Testis (tissue), 3 donors: ENCODE measurements around the gene C10orf105. TPM values are rescaled to one million over a fixed set of nuclear protein-coding genes. Genes with fewer than 3 reads are reported as not detected.

ENCODE experiments used
- DNase-seq: peaks from one replicate; pipeline ENCODE4 v3.0.0-alpha.2; 2019
- H3K27ac ChIP-seq, 2 donors: fragments of 200-600 bp; sonication (generic); one replicate each; pipeline ENCODE4 v1.5.1; 2019
- H3K27me3 ChIP-seq: fragments of 200-600 bp; sonication (generic); one replicate; pipeline ENCODE4 v1.5.1; 2019
- H3K36me3 ChIP-seq: fragments of 200-600 bp; sonication (generic); one replicate; pipeline ENCODE4 v1.5.1; 2017; ENCODE audit warnings: low read depth; ENCODE audit errors: missing control alignments
- H3K4me1 ChIP-seq: fragments of 200-600 bp; sonication (generic); one replicate; pipeline ENCODE4 v1.5.1; 2019
- H3K4me3 ChIP-seq, 2 donors: fragments of 200-600 bp; sonication (generic); one replicate each; pipeline ENCODE4 v1.5.1; 2017 to 2019
- H3K9me3 ChIP-seq: fragments of 200-600 bp; sonication (generic); one replicate; pipeline ENCODE4 v1.5.1; 2017
- POLR2A ChIP-seq: fragments of 450-650 bp; IDR thresholded peaks from one replicate; pipeline ENCODE4 v1.6.1; 2017; ENCODE audit warnings: antibody characterized with exemption, mild to moderate bottlenecking, moderate library complexity
- WGBS, 2 donors: methylation state at CpG; one replicate each; pipeline ENCODE4 v1.1.5; 2018; 5-methylcytosine and 5-hydroxymethylcytosine counted together
- intact Hi-C: fragments of 100-400 bp; cut with DNase I; formaldehyde crosslinking; loops from one replicate; pipeline ENCODE4 v1.15.1; 2023; ENCODE audit warnings: low total_unique reads
- polyA plus RNA-seq: library from polyadenylated mRNA; stranded (reverse); fragments of 350-450 nt; fragmentation: Illumina TruSeq; extraction: RNeasy Lipid Tissue Mini Kit (QIAGEN cat#74804); gene quantifications from one replicate; pipeline ENCODE4 v1.2.3, GENCODE V29; 2014; ENCODE audit warnings: low read depth, low replicate concordance; ENCODE audit not compliant: insufficient read depth
- total RNA-seq, 2 donors: library from RNA; depleted of rRNA; stranded (reverse); fragments of >200 nt; gene quantifications; one replicate each; pipeline ENCODE4 v1.2.3, GENCODE V29; 2016
- TF ChIP-seq, protein P1 (sequence below), 3 experiments: fragments of 450-650 bp in 2 of 3; fragments of 200-600 bp in 1 of 3; sonication (generic) in 1 of 3; IDR thresholded peaks; one replicate each; pipeline ENCODE4 v1.5.1; 2016 to 2019; ENCODE audit warnings: antibody characterized with exemption in 3 of 3, mild to moderate bottlenecking in 2 of 3, moderate library complexity in 1 of 3

The C10orf105 gene
- total and polyA plus RNA-seq, 3 donors from 2014 or later: 0.47 to 1.7 (median 0.87) TPM

DNA sequence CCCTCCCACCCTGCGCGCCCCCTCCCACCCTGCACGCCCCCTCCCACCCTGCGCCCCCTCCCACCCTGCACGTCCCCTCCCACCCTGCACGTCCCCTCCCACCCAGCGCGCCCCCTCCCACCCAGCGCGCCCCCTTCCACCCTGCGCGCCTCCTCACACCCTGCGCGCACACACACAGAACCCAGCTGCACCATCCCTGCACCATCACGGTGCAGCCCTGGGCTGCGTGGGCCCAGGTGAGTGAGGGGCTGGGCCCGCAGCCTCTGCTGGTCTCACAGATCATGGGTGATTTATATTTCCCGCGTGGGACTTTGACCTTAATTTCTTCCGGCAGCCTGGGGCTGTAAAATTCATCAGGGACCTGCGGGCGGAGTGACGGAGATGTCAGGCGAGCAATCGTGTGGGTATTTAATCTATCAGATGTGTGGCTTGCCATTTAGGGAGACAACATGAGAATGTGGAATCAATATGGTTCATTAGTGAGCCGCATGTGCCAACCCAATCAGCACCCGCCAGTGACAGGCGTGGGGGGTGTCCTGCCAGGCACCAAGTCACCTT is 57.7 kb downstream of the C10orf105 start:
- H3K4me1 ChIP-seq: no peaks in the 10 kb centered on the region
- no peak overlapping the region for H3K27ac ChIP-seq
- H3K9me3 ChIP-seq: no peaks in the 10 kb centered on the region
- WGBS, 2 donors: 85 to 89% methylated on average over 14 to 22 of the region's 28 CpGs
- intact Hi-C loops: no loop called here
- DNase-seq: no peak
- TF ChIP-seq POLR2A: no peak
- TF ChIP-seq, protein P1, sequence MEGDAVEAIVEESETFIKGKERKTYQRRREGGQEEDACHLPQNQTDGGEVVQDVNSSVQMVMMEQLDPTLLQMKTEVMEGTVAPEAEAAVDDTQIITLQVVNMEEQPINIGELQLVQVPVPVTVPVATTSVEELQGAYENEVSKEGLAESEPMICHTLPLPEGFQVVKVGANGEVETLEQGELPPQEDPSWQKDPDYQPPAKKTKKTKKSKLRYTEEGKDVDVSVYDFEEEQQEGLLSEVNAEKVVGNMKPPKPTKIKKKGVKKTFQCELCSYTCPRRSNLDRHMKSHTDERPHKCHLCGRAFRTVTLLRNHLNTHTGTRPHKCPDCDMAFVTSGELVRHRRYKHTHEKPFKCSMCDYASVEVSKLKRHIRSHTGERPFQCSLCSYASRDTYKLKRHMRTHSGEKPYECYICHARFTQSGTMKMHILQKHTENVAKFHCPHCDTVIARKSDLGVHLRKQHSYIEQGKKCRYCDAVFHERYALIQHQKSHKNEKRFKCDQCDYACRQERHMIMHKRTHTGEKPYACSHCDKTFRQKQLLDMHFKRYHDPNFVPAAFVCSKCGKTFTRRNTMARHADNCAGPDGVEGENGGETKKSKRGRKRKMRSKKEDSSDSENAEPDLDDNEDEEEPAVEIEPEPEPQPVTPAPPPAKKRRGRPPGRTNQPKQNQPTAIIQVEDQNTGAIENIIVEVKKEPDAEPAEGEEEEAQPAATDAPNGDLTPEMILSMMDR (IDR thresholded peaks at IDR 0.05): no peak
- no peaks in the 10 kb centered on the region for H3K36me3 ChIP-seq
- no peak overlapping the region for H3K4me3 ChIP-seq
- H3K27me3 ChIP-seq: no peaks in the 10 kb centered on the region

Other genes with a start within 250 kb of the C10orf105 start
- gene VSIR, start 53.7 kb upstream of the C10orf105 start, total RNA-seq: 10 to 100 TPM; 26.1 to 54.6 TPM
- 54.4 TPM for gene VSIR, start 53.7 kb upstream of the C10orf105 start, polyA plus RNA-seq
- 1,000 to 10,000 TPM; 1,011 to 1,399 TPM for gene PSAP, start 131.5 kb upstream of the C10orf105 start, total RNA-seq
- 1,346 TPM for gene PSAP, start 131.5 kb upstream of the C10orf105 start, polyA plus RNA-seq
- gene CHST3, start 244.6 kb upstream of the C10orf105 start, total RNA-seq: 100 to 1,000 TPM; 107 to 218 TPM
- 55.3 TPM for gene CHST3, start 244.6 kb upstream of the C10orf105 start, polyA plus RNA-seq